HTERT RPE-1 (cell line): ENCODE results near the gene FCAMR.
"Not testable (repeated sequence)": the region's sequence is repeated elsewhere in the genome, so short reads cannot be mapped to it uniquely, and the experiment has no call there.

Experiments
- in situ Hi-C: fragments of 300-500 bp; cut with MboI; formaldehyde crosslinking; loops from 4 replicates; pipeline ENCODE4 v1.14.3; 2020; ENCODE audit warnings: low sequenced_read_pairs

FCAMR gene

GRCh38 chr1:206937425-206937824 is 32.8 kb downstream of the FCAMR start:
- in situ Hi-C loops = no loop called here

- in situ Hi-C loops = no loop called here
Measured at GRCh38 chr1:206935491-206936067, 34.7 kb downstream of the FCAMR start.

GRCh38 chr1:206933333-206933945 is 36.8 kb downstream of the FCAMR start:
- in situ Hi-C loops = no loop called here

GRCh38 chr1:206932177-206932576 is 38.1 kb downstream of the FCAMR start:
- in situ Hi-C loops = no loop called here

- in situ Hi-C loops = no loop called here
Measured at GRCh38 chr1:206931709-206932108, 38.6 kb downstream of the FCAMR start.

- in situ Hi-C loops = no loop called here
Measured at GRCh38 chr1:206930210-206930798, 40.0 kb downstream of the FCAMR start.

- in situ Hi-C loops = no loop called here
Measured at GRCh38 chr1:206929524-206929923, 40.7 kb downstream of the FCAMR start.

- in situ Hi-C loops = no loop called here
Measured at GRCh38 chr1:206926286-206926685, 44.0 kb downstream of the FCAMR start.

GRCh38 chr1:206925106-206925736 is 45.0 kb downstream of the FCAMR start:
- in situ Hi-C loops = no loop called here

GRCh38 chr1:206924592-206925105 is 45.6 kb downstream of the FCAMR start:
- in situ Hi-C loops = no loop called here

- in situ Hi-C loops = not testable (repeated sequence)
Measured at GRCh38 chr1:206923961-206924557, 46.2 kb downstream of the FCAMR start.

GRCh38 chr1:206923009-206923960 is 47.0 kb downstream of the FCAMR start:
- in situ Hi-C loops = no loop called here

GRCh38 chr1:206922524-206922923 is 47.7 kb downstream of the FCAMR start:
- in situ Hi-C loops = no loop called here

- in situ Hi-C loops = no loop called here
Measured at GRCh38 chr1:206921772-206922265, 48.4 kb downstream of the FCAMR start, which contains the start of gene FCMR. FCMR (minus strand) TSS chr1:206921941; CDS start chr1:206921854, 87 bp downstream.

GRCh38 chr1:206918076-206918475 is 52.2 kb downstream of the FCAMR start:
- in situ Hi-C loops = no loop called here

- in situ Hi-C loops = no loop called here
Measured at GRCh38 chr1:206916000-206916709, 54.1 kb downstream of the FCAMR start.

GRCh38 chr1:206915030-206915735 is 55.1 kb downstream of the FCAMR start:
- in situ Hi-C loops = no loop called here

GRCh38 chr1:206913766-206914537 is 56.3 kb downstream of the FCAMR start:
- in situ Hi-C loops = no loop called here
